LNCAP (cell line): ENCODE results near the gene DIPK1B.

Experiments
- TF ChIP-seq, protein P1 (sequence below): fragments of 450-650 bp; IDR thresholded peaks from 2 replicates; pipeline ENCODE4 v1.5.1; 2017; ENCODE audit warnings: mild to moderate bottlenecking

The DIPK1B gene

DNA sequence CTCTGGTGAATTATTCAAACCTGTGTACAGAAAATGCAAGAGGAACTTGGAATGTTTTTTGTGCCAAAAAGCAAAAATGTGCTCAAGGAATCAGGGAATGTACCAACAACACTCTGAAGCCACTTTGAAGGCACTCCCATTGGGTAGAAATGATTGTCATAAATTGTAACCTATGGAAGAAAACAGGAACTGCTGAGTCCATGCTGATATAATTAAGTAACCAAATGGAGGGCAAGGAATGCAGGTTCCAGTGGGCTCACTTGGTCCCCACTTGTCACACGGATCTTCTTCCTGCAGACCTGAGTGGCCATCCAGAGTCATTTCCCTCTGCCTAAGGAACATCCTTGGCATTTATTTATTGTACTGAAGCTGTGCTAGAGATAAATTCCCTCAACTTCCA is 38.9 kb downstream of the DIPK1B start:
- TF ChIP-seq, protein P1, sequence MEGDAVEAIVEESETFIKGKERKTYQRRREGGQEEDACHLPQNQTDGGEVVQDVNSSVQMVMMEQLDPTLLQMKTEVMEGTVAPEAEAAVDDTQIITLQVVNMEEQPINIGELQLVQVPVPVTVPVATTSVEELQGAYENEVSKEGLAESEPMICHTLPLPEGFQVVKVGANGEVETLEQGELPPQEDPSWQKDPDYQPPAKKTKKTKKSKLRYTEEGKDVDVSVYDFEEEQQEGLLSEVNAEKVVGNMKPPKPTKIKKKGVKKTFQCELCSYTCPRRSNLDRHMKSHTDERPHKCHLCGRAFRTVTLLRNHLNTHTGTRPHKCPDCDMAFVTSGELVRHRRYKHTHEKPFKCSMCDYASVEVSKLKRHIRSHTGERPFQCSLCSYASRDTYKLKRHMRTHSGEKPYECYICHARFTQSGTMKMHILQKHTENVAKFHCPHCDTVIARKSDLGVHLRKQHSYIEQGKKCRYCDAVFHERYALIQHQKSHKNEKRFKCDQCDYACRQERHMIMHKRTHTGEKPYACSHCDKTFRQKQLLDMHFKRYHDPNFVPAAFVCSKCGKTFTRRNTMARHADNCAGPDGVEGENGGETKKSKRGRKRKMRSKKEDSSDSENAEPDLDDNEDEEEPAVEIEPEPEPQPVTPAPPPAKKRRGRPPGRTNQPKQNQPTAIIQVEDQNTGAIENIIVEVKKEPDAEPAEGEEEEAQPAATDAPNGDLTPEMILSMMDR: no peak

- TF ChIP-seq, protein P1: no peak
These were observed 39.4 kb downstream of the DIPK1B start for GRCh38 chr9:136751814-136752213.

DNA sequence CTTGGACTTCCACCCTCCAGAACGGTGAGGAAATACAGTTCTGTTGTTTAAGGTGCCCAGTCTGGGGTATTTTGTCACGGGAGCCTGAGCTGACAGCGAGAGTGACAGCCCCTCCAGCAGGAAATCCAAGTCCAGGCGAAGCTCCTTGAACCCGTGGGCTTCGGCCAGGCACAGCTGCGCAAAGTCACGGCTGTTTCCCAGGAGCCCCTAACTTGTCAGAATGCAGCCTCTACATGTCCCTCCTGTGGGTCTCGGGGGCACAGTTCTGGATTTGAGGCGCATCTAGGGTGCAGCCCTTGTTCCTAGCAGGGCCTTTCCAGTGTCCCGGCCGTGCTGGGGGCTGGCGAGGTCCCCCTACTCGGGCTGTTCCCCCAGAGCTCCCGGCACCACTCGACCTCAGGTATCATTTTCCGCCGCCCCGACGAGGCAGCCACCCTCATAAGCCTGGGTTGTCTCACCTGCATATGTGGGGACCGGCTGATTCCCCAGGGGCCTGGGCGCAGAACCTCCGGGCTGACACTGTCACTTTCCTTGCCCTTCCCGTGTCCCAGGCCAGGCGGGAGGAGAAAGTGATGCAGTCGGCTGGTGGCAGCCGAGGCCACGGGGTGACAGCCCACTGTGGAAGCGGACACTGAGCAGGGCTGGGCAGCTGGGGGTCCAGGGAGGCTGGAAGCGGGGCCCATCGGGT is 41.1 kb downstream of the DIPK1B start:
- TF ChIP-seq, protein P1: no peak

DNA sequence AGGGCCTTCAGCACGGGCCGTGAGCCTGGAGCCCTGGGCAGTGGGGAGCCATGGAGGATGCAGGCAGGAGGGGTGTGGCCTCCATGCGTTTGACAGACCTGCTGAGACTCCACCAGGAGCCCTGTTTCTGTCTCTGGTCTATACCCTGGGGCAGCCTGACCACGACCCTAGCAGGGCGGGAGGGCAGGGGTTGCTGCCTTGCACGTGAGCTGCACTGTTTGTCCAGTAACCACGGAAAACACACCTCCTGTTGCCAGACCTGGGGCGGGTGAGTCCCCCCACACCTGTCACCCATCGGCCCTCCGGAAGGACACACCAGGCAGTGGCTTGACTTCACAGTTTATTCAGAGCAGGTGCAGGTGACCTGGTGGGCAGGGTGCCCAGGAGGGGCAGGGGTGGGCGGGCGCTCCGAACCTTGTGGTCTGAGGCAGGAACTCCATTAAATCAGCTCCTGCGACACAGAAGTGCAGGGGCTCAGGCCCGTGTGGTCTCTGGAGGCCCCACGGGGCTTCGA is 41.7 kb downstream of the DIPK1B start:
- TF ChIP-seq, protein P1: no peak

- TF ChIP-seq, protein P1: no peak
These were observed 42.4 kb downstream of the DIPK1B start for GRCh38 chr9:136754626-136755301.

GRCh38 chr9:136756134-136756438 is 43.7 kb downstream of the DIPK1B start:
- TF ChIP-seq, protein P1: no peak

- TF ChIP-seq, protein P1: no peak
These were observed 44.5 kb downstream of the DIPK1B start for GRCh38 chr9:136756836-136757235.
